KOPT-K1 (cell line): ENCODE data around the gene CTSO.
"Not testable (repeated sequence)": the region's sequence is repeated elsewhere in the genome, so short reads cannot be mapped to it uniquely, and the experiment has no call there.

Experiments used
- H3K27ac ChIP-seq: fragments of 200-600 bp; sonication (generic); 2 replicates; pipeline ENCODE4 v1.5.1; 2016; ENCODE audit warnings: antibody characterized with exemption, mild to moderate bottlenecking, low read depth, low read length; ENCODE audit not compliant: poor library complexity, severe bottlenecking
- H3K36me3 ChIP-seq: fragments of 200-600 bp; sonication (generic); 2 replicates; pipeline ENCODE4 v1.5.1; 2017; ENCODE audit warnings: antibody characterized with exemption, mild to moderate bottlenecking, low read length, moderate library complexity; ENCODE audit not compliant: insufficient read depth
- H3K9me3 ChIP-seq: fragments of 200-600 bp; sonication (generic); 2 replicates; pipeline ENCODE4 v1.5.1; 2017; ENCODE audit warnings: antibody characterized with exemption, low read length, mild to moderate bottlenecking; ENCODE audit not compliant: insufficient read depth, poor library complexity, severe bottlenecking

CTSO gene

GRCh38 chr4:155941085-155941790 lies 12.4 kb downstream of the CTSO start:
- Histone ChIP-seq H3K27ac (no peak overlapping the region), H3K36me3 (no peaks in the 10 kb centered on the region), H3K9me3 (no peaks in the 10 kb centered on the region)

GRCh38 chr4:155935389-155935986 lies 18.2 kb downstream of the CTSO start:
- Histone ChIP-seq H3K9me3 (no peaks in the 10 kb centered on the region), H3K36me3 (no peaks in the 10 kb centered on the region), H3K27ac (no peak overlapping the region)

- H3K27ac ChIP-seq, H3K9me3 ChIP-seq, H3K36me3 ChIP-seq: not testable (repeated sequence)
Observed at GRCh38 chr4:155934634-155935033, 19.0 kb downstream of the CTSO start.

GRCh38 chr4:155931634-155932033 lies 22.0 kb downstream of the CTSO start:
- Histone ChIP-seq H3K9me3 (no peaks in the 10 kb centered on the region), H3K27ac (no peak overlapping the region), H3K36me3 (no peaks in the 10 kb centered on the region)

GRCh38 chr4:155930330-155930729 lies 23.3 kb downstream of the CTSO start:
- no peak overlapping the region for H3K27ac ChIP-seq
- H3K9me3 ChIP-seq = no peaks in the 10 kb centered on the region
- H3K36me3 ChIP-seq = no peaks in the 10 kb centered on the region

- H3K27ac ChIP-seq = no peak overlapping the region
- no peaks in the 10 kb centered on the region for H3K9me3 ChIP-seq
- no peaks in the 10 kb centered on the region for H3K36me3 ChIP-seq
Observed at GRCh38 chr4:155929833-155930232, 23.8 kb downstream of the CTSO start.

GRCh38 chr4:155924637-155925036 lies 29.0 kb downstream of the CTSO start:
- H3K27ac ChIP-seq = no peak overlapping the region
- H3K9me3 ChIP-seq = no peaks in the 10 kb centered on the region
- H3K36me3 ChIP-seq = no peaks in the 10 kb centered on the region

- no peaks in the 10 kb centered on the region for H3K9me3 ChIP-seq
Observed at GRCh38 chr4:155921597-155921996, 32.1 kb downstream of the CTSO start.

GRCh38 chr4:155914782-155915181 lies 38.9 kb downstream of the CTSO start:
- Histone ChIP-seq H3K9me3 (no peaks in the 10 kb centered on the region), H3K36me3 (no peaks in the 10 kb centered on the region), H3K27ac (no peak overlapping the region)

More at GRCh38 chr4:155921597-155921996, 32.1 kb downstream of the CTSO start:
- H3K27ac ChIP-seq = no peak overlapping the region
- H3K36me3 ChIP-seq = no peaks in the 10 kb centered on the region

- Histone ChIP-seq H3K36me3 (no peaks in the 10 kb centered on the region), H3K27ac (no peak overlapping the region), H3K9me3 (no peaks in the 10 kb centered on the region)
Observed at GRCh38 chr4:155911905-155912304, 41.8 kb downstream of the CTSO start.

- H3K36me3 ChIP-seq = no peaks in the 10 kb centered on the region
- H3K27ac ChIP-seq = no peak overlapping the region
Observed at GRCh38 chr4:155909615-155910226, 43.9 kb downstream of the CTSO start.

GRCh38 chr4:155908187-155909139 lies 45.2 kb downstream of the CTSO start:
- H3K36me3 ChIP-seq = no peaks in the 10 kb centered on the region
- no peaks in the 10 kb centered on the region for H3K9me3 ChIP-seq
- no peak overlapping the region for H3K27ac ChIP-seq

More at GRCh38 chr4:155909615-155910226, 43.9 kb downstream of the CTSO start:
- no peaks in the 10 kb centered on the region for H3K9me3 ChIP-seq

GRCh38 chr4:155907556-155907955 lies 46.1 kb downstream of the CTSO start:
- H3K27ac ChIP-seq = no peak overlapping the region
- H3K36me3 ChIP-seq = no peaks in the 10 kb centered on the region
- no peaks in the 10 kb centered on the region for H3K9me3 ChIP-seq

GRCh38 chr4:155906554-155907247 lies 47.0 kb downstream of the CTSO start:
- Histone ChIP-seq H3K9me3 (no peaks in the 10 kb centered on the region), H3K36me3 (no peaks in the 10 kb centered on the region), H3K27ac (no peak overlapping the region)
